ENCODE data around the gene TMEM178B. TPM values are rescaled to one million over a fixed set of nuclear protein-coding genes. Genes with fewer than 3 reads are reported as not detected.
"Not testable (repeated sequence)": the region's sequence is repeated elsewhere in the genome, so short reads cannot be mapped to it uniquely, and the experiment has no call there.

TMEM178B gene
- total and polyA plus RNA-seq, 2 of the 13 experiments (the other 11 are each of a cell fraction or from before 2014, with no cell fraction given) = 0.01 to 0.02 TPM

DNA sequence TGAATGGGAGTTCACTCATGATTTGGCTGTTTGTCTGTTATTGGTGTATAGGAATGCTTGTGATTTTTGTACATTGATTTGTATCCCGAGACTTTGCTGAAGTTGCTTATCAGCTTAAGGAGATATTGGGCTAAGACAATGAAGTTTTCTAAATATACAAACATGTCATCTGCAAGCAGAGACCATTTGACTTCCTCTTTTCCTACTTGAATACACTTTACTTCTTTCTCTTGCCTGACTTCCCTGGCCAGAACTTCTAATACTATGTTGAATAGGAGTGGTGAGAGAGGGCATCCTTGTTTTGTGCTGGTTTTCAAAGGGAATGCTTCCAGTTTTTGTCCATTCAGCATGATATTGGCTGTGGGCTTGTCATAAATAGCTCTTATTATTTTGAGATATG, 101.9 kb downstream of the TMEM178B start:
- H4K20me1 ChIP-seq (ENCODE audit: insufficient read depth, low read length); H3K27me3 ChIP-seq (ENCODE audit: control insufficient read depth in 1 of 2, insufficient read depth in 2 of 2, low read length in 2 of 2); H3K9ac ChIP-seq (ENCODE audit: insufficient read depth, low read depth, low read length); H3K4me1 ChIP-seq (ENCODE audit: insufficient read depth, low read length); H2AFZ ChIP-seq (ENCODE audit: low read length); FAIRE-seq; H3K36me3 ChIP-seq (replicated peaks in 1 of 2; ENCODE audit: control insufficient read depth in 1 of 2, insufficient read depth in 2 of 2, low read length in 2 of 2); intact Hi-C loops (cut with micrococcal nuclease; ENCODE audit: unreplicated experiment); ATAC-seq; H3K27ac ChIP-seq (ENCODE audit: extremely low read length, insufficient read depth, low read length); H3K9me3 ChIP-seq (ENCODE audit: low read length); H3K4me3 ChIP-seq (replicated peaks in 1 of 3; ENCODE audit: insufficient read depth in 1 of 3, low read depth in 2 of 3, low read length in 3 of 3); H3K79me2 ChIP-seq (ENCODE audit: insufficient read depth, low read length); H3K4me2 ChIP-seq (ENCODE audit: low read depth, low read length); in situ Hi-C loops (cut with HindIII; ENCODE audit: extremely low pct_ligation_motif_present, low pct_unique_long_range_greater_than_20kb); CTCF ChIA-PET (ENCODE audit: low intra/inter-chr PET ratio, low total read pairs); BruUV-seq (replicated peaks); DNase-seq (ENCODE audit: low spot score); POLR2A ChIA-PET: not testable (repeated sequence)
- 0% methylated on average over 1 of the region's 1 CpG for WGBS (ENCODE audit: low lambda C conversion rate)

DNA sequence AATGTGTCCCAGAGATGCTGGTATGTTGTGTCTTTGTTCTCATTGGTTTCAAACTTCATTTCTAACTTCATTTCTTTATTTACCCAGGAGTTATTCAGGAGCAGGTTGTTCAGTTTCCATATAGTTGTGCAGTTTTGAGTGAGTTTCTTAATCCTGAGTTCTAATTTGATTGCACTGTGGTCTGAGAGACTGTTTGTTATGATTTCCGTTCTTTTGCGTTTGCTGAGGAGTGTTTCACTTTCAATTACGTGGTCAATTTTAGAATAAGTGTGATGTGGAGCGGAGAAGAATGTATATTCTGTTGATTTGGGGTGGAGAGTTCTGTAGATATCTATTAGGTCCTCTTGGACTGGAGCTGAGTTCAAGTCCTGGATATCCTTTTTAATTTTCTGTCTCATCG, 103.3 kb downstream of the TMEM178B start:
- 32% methylated on average over 5 of the region's 5 CpGs for WGBS (ENCODE audit: low lambda C conversion rate)
- H3K4me3 ChIP-seq (replicated peaks in 1 of 3; ENCODE audit: insufficient read depth in 1 of 3, low read depth in 2 of 3, low read length in 3 of 3); BruUV-seq (replicated peaks); H3K79me2 ChIP-seq (ENCODE audit: insufficient read depth, low read length); H3K27me3 ChIP-seq (ENCODE audit: control insufficient read depth in 1 of 2, insufficient read depth in 2 of 2, low read length in 2 of 2); H3K9me3 ChIP-seq (ENCODE audit: low read length); H3K27ac ChIP-seq (ENCODE audit: extremely low read length, insufficient read depth, low read length); H2AFZ ChIP-seq (ENCODE audit: low read length); H3K36me3 ChIP-seq (replicated peaks in 1 of 2; ENCODE audit: control insufficient read depth in 1 of 2, insufficient read depth in 2 of 2, low read length in 2 of 2); in situ Hi-C loops (cut with HindIII; ENCODE audit: extremely low pct_ligation_motif_present, low pct_unique_long_range_greater_than_20kb); intact Hi-C loops (cut with micrococcal nuclease; ENCODE audit: unreplicated experiment); H3K4me1 ChIP-seq (ENCODE audit: insufficient read depth, low read length); ATAC-seq; CTCF ChIA-PET (ENCODE audit: low intra/inter-chr PET ratio, low total read pairs); H3K4me2 ChIP-seq (ENCODE audit: low read depth, low read length); H4K20me1 ChIP-seq (ENCODE audit: insufficient read depth, low read length); FAIRE-seq; H3K9ac ChIP-seq (ENCODE audit: insufficient read depth, low read depth, low read length); DNase-seq (ENCODE audit: low spot score); POLR2A ChIA-PET: not testable (repeated sequence)

DNA sequence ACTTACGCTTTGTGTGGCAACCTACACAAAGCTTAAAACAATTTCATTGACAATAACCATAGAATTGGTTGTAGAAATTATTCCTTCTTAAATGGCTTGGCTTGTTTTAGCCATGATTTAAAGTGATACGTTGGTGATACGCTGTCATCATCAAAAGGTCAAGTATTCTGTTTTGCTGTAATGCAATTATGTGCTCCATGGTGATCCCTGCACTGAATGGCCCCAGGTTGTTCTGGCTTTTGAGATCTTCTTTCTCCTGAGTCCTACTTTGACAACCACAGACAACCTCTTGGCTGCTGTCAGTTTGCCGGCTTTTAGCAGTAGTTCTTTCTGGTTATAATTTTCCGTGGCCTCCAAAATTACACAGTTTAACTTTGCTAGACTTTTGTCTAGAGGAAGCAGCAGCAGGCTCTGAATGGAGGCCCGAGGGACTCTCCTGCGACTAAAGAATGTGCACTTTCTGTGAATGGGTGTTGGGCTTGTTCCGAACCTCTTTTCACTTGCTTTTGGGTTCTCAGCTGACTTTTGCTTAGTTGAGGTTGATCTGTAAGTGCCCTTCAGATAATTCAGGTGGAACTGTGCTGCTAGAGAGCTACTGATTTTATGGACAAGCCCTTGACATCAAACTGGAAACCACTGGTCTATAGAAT, 104.7 kb downstream of the TMEM178B start:
- POLR2A ChIA-PET = no interaction called here
- Histone ChIP-seq H3K9me3 (ENCODE audit: low read length) (no peaks in the 10 kb centered on the region), H3K4me2 (ENCODE audit: low read depth, low read length) (no peak overlapping the region), H3K79me2 (ENCODE audit: insufficient read depth, low read length) (no peaks in the 10 kb centered on the region), H3K4me3 (replicated peaks in 1 of 3; ENCODE audit: insufficient read depth in 1 of 3, low read depth in 2 of 3, low read length in 3 of 3) (no peak overlapping the region), H3K27me3 (ENCODE audit: control insufficient read depth in 1 of 2, insufficient read depth in 2 of 2, low read length in 2 of 2) (peaks cover 0 to 8% of the 10 kb centered on the region in 2 experiments; a peak in 2 of 5 replicates), H3K36me3 (replicated peaks in 1 of 2; ENCODE audit: control insufficient read depth in 1 of 2, insufficient read depth in 2 of 2, low read length in 2 of 2) (no peaks in the 10 kb centered on the region), H3K27ac (ENCODE audit: extremely low read length, insufficient read depth, low read length) (no peak overlapping the region), H4K20me1 (ENCODE audit: insufficient read depth, low read length) (no peaks in the 10 kb centered on the region), H3K4me1 (ENCODE audit: insufficient read depth, low read length) (no peaks in the 10 kb centered on the region), H3K9ac (ENCODE audit: insufficient read depth, low read depth, low read length) (no peak overlapping the region), H2AFZ (ENCODE audit: low read length) (no peak overlapping the region)
- no TSS peak for BruUV-seq (replicated peaks)
- in situ Hi-C loops (cut with HindIII; ENCODE audit: extremely low pct_ligation_motif_present, low pct_unique_long_range_greater_than_20kb) (no loop called here), intact Hi-C loops (cut with micrococcal nuclease; ENCODE audit: unreplicated experiment) (no loop called here)
- FAIRE-seq (no peak), DNase-seq (ENCODE audit: low spot score) (no peak), ATAC-seq (no peak)
- 34% methylated on average over 8 of the region's 8 CpGs for WGBS (ENCODE audit: low lambda C conversion rate)
- CTCF ChIA-PET (ENCODE audit: low intra/inter-chr PET ratio, low total read pairs) = no interaction called here
- TF ChIP-seq GTF2F1 (IDR thresholded peaks at IDR 0.05; ENCODE audit: low read length) (no peak), ZNF589 (CRISPR knock-in tag; conservative IDR thresholded peaks at IDR 0.05) (no peak), ZFP62 (CRISPR knock-in tag; IDR thresholded peaks at IDR 0.05) (no peak), ASH2L (IDR thresholded peaks at IDR 0.05; ENCODE audit: insufficient read length, low read depth, low read length) (no peak), ZFYVE20 (CRISPR knock-in tag; IDR thresholded peaks at IDR 0.05; ENCODE audit: borderline replicate concordance, low read depth) (no peak), ARNT (IDR thresholded peaks at IDR 0.05) (no peak)
- TF ChIP-seq, protein P1, sequence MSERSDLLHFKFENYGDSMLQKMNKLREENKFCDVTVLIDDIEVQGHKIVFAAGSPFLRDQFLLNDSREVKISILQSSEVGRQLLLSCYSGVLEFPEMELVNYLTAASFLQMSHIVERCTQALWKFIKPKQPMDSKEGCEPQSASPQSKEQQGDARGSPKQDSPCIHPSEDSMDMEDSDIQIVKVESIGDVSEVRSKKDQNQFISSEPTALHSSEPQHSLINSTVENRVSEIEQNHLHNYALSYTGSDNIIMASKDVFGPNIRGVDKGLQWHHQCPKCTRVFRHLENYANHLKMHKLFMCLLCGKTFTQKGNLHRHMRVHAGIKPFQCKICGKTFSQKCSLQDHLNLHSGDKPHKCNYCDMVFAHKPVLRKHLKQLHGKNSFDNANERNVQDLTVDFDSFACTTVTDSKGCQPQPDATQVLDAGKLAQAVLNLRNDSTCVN (CRISPR knock-in tag; IDR thresholded peaks at IDR 0.05; ENCODE audit: borderline replicate concordance) = no peak
- TF ChIP-seq, protein P2, sequence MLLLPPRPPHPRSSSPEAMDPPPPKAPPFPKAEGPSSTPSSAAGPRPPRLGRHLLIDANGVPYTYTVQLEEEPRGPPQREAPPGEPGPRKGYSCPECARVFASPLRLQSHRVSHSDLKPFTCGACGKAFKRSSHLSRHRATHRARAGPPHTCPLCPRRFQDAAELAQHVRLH (CRISPR knock-in tag; IDR thresholded peaks at IDR 0.05; ENCODE audit: borderline replicate concordance, low read depth) = no peak

Data from HepG2 (cell line).